Hepatocyte (in vitro differentiated cells): ENCODE measurements around the gene TM4SF4.

Source experiments
- EZH2 ChIP-seq: fragments of 200-600 bp; sonication (generic); IDR thresholded peaks from 2 replicates; pipeline ENCODE4 v1.6.1; 2016; ENCODE audit warnings: antibody characterized with exemption, mild to moderate bottlenecking, borderline replicate concordance
- EZH2phosphoT487 ChIP-seq: fragments of 200-600 bp; sonication (generic); IDR thresholded peaks from one replicate; pipeline ENCODE4 v1.6.1; 2018; ENCODE audit warnings: antibody characterized with exemption, mild to moderate bottlenecking, low read depth, moderate library complexity; ENCODE audit not compliant: unreplicated experiment, severe bottlenecking
- TF ChIP-seq, protein P1 (sequence below): fragments of 200-600 bp; sonication (generic); IDR thresholded peaks from 2 replicates; pipeline ENCODE4 v1.5.1; 2016; ENCODE audit warnings: antibody characterized with exemption, mild to moderate bottlenecking; ENCODE audit not compliant: poor library complexity

DNA sequence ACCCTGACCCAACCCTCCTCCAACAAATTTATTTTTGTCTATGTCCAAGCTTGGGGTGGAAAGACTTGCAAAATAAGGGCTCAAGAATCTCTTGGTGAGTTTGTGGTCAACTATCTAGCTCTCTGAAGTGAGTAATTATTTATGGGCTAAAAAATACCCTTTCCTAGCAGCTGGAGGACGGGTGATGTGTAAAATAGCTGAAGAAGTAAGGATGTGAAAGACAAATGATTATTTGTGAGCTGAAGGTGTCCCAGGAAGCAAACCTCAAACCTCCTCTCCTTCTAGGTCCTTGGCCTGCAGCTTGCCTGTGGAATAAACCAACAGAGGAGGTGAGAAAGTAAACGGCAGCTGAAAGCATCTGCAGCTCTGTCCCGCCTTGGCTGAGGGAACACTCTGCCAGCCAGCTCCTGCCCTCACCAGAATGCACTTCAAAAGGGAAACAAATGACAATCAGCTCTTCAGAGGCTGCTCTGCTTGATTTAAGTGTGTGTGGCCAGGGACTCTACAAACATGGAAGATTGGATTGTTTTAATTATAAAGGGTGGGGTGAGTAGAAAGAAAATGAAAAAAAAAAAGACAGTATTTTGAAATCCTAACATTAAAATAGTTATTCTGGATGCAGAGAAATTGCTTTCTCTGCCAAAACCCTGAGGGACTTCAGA is 60.3 kb downstream of the TM4SF4 start:
- TF ChIP-seq, protein P1, sequence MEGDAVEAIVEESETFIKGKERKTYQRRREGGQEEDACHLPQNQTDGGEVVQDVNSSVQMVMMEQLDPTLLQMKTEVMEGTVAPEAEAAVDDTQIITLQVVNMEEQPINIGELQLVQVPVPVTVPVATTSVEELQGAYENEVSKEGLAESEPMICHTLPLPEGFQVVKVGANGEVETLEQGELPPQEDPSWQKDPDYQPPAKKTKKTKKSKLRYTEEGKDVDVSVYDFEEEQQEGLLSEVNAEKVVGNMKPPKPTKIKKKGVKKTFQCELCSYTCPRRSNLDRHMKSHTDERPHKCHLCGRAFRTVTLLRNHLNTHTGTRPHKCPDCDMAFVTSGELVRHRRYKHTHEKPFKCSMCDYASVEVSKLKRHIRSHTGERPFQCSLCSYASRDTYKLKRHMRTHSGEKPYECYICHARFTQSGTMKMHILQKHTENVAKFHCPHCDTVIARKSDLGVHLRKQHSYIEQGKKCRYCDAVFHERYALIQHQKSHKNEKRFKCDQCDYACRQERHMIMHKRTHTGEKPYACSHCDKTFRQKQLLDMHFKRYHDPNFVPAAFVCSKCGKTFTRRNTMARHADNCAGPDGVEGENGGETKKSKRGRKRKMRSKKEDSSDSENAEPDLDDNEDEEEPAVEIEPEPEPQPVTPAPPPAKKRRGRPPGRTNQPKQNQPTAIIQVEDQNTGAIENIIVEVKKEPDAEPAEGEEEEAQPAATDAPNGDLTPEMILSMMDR, result no peak
- no peak for TF ChIP-seq EZH2phosphoT487
- TF ChIP-seq EZH2, result no peak
